ENCODE results near the gene KDM4E.
"Not testable (repeated sequence)": the region's sequence is repeated elsewhere in the genome, so short reads cannot be mapped to it uniquely, and the experiment has no call there.

Gene KDM4E

DNA sequence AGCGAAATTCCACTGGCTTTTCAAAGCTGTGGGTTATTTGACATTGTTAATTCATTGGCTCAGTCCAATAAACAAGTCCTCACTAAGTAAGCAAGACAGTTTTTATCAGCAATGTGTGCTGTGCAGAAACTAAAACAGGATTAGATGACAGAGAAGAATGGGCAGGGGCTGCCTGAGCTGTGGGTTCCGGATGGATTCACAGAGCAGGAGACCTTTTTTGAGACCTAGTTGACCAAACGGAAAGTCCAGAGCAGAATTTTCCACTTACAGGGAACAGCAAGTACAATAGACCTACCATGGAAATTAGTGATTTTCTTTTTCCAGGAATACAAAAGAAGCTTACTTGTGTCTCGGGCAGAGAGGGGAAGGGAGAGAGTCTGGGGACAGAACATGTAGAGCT is 19.0 kb downstream of the KDM4E start:
- TF ChIP-seq, protein P1, sequence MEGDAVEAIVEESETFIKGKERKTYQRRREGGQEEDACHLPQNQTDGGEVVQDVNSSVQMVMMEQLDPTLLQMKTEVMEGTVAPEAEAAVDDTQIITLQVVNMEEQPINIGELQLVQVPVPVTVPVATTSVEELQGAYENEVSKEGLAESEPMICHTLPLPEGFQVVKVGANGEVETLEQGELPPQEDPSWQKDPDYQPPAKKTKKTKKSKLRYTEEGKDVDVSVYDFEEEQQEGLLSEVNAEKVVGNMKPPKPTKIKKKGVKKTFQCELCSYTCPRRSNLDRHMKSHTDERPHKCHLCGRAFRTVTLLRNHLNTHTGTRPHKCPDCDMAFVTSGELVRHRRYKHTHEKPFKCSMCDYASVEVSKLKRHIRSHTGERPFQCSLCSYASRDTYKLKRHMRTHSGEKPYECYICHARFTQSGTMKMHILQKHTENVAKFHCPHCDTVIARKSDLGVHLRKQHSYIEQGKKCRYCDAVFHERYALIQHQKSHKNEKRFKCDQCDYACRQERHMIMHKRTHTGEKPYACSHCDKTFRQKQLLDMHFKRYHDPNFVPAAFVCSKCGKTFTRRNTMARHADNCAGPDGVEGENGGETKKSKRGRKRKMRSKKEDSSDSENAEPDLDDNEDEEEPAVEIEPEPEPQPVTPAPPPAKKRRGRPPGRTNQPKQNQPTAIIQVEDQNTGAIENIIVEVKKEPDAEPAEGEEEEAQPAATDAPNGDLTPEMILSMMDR (IDR thresholded peaks at IDR 0.05; ENCODE audit: low read depth, low read length), result no peak
- Histone ChIP-seq H3K36me3 (no peaks in the 10 kb centered on the region; the same call in 1 of the 2 replicates), H3K4me1 (no peaks in the 10 kb centered on the region)

DNA sequence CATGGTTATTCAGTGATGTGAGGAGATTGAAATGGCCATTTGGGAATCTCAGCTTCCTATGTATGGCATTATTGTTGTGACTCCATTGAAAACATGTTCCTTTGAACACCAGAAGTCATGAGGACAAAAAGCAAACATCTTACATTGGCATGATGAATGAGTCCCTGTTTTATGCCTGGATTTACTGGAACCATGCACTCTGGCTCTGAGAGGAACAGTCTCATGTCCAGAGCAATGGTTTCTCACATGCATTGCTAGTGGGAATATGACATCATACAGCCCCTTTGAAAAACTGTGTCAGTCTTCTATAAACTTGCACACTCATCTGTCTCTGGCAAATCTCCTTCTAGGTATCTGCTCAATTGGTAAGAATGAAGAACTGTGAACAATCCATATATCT is 20.8 kb downstream of the KDM4E start:
- Histone ChIP-seq H3K36me3 (no peaks in the 10 kb centered on the region; the same call in 1 of the 2 replicates), H3K9me3 (no peaks in the 10 kb centered on the region), H3K4me1 (no peaks in the 10 kb centered on the region), H3K4me3 (ENCODE audit: low read depth, low read length) (no peak overlapping the region), H3K27me3 (no peaks in the 10 kb centered on the region)
- TF ChIP-seq, protein P1 (IDR thresholded peaks at IDR 0.05; ENCODE audit: low read depth, low read length), result no peak
- DNase-seq, result no peak

More for the DNA sequence above, 19.0 kb downstream of the KDM4E start:
- Histone ChIP-seq H3K27me3 (no peaks in the 10 kb centered on the region), H3K4me3 (ENCODE audit: low read depth, low read length) (no peak overlapping the region), H3K9me3 (no peaks in the 10 kb centered on the region)
- DNase-seq, result no peak

DNA sequence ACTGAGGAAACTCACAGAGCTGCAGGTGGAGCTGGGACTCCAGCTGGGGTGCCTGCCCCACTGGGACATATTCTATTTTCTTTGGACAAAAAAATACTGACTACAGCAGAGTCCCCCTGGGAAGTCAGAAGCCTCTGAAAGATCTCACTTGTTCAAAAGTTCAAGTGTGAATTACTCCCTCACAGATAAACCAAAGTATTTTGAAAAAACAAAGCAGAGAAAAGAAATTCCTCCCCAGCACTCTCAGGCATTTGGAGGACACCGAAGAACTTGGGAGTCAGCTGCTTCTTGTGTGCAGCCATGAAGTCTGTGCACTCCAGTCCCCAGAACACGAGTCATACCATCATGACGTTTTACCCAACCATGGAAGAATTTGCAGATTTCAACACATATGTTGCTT is 24.1 kb downstream of the KDM4E start, which contains the start of gene KDM4F:
Gene KDM4F, plus strand, starts transcription at position 301 of the 400 bp plus-strand sequence.
- not testable (repeated sequence) for H3K36me3 ChIP-seq; H3K4me3 ChIP-seq (ENCODE audit: low read depth, low read length); H3K4me1 ChIP-seq; DNase-seq; H3K27me3 ChIP-seq; H3K9me3 ChIP-seq

- Histone ChIP-seq H3K4me3 (ENCODE audit: low read depth, low read length) (no peak overlapping the region), H3K4me1 (no peaks in the 10 kb centered on the region), H3K27me3 (no peaks in the 10 kb centered on the region), H3K36me3 (no peaks in the 10 kb centered on the region), H3K9me3 (no peaks in the 10 kb centered on the region)
- TF ChIP-seq, protein P1 (IDR thresholded peaks at IDR 0.05; ENCODE audit: low read depth, low read length), result no peak
- DNase-seq, result no peak
Measured at GRCh38 chr11:95050595-95051202, 25.6 kb downstream of the KDM4E start.

- DNase-seq, result no peak
- Histone ChIP-seq H3K4me3 (ENCODE audit: low read depth, low read length) (no peak overlapping the region), H3K36me3 (no peaks in the 10 kb centered on the region), H3K27me3 (no peaks in the 10 kb centered on the region), H3K9me3 (no peaks in the 10 kb centered on the region), H3K4me1 (no peaks in the 10 kb centered on the region)
- TF ChIP-seq, protein P1 (IDR thresholded peaks at IDR 0.05; ENCODE audit: low read depth, low read length), result no peak
Measured at GRCh38 chr11:95054356-95054755, 29.3 kb downstream of the KDM4E start.

DNA sequence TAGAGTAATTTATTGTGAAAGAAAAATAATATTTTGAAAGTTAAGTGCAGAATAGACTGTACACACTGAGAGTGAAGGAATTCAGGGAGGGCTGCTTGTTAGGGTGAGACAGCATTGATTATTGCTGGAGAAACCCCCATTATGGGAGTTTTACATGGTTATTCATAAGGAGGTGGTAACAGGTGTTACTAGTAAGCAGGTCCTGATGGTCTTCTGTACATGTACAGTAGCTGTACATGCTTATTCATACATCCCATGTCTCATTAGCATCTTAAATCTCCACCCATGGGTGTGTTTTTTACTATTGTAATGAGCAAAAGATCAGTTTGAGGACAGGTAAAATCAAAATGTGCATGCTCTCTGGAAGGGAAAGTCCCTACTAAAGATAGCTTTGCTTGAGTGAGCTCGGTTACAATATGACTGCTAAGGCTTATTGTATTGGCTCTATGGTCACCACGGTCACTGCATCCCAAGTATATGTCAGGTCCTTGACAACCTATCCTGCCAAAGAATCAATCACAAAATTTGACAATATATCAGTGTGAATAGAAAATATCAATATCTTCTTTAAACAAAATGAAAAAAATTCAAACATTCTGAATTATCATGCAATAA is 30.3 kb downstream of the KDM4E start:
- TF ChIP-seq, protein P1 (IDR thresholded peaks at IDR 0.05; ENCODE audit: low read depth, low read length), result no peak
- no peaks in the 10 kb centered on the region for H3K9me3 ChIP-seq
- no peaks in the 10 kb centered on the region for H3K4me1 ChIP-seq
- H3K36me3 ChIP-seq, result no peaks in the 10 kb centered on the region
- no peak for DNase-seq
- no peaks in the 10 kb centered on the region for H3K27me3 ChIP-seq
- no peak overlapping the region for H3K4me3 ChIP-seq (ENCODE audit: low read depth, low read length)

All from BE2C (cell line).